Smooth muscle cell (in vitro differentiated cells): Measurements from ENCODE around the gene UMAD1. TPM values are rescaled to one million over a fixed set of nuclear protein-coding genes. Genes with fewer than 3 reads are reported as not detected.

Experiments
- DNase-seq: peaks from one replicate; lab custom pipeline; 2025; ENCODE audit not compliant: unreplicated experiment; lab: John Stamatoyannopoulos, UW
- H2AFZ ChIP-seq: fragments of 200-600 bp; sonication (generic); 2 replicates; pipeline ENCODE4 v1.6.0; 2016; ENCODE audit warnings: antibody characterized with exemption, low read depth, mild to moderate bottlenecking
- H3F3A ChIP-seq: fragments of 200-600 bp; sonication (generic); 2 replicates; pipeline ENCODE4 v1.6.0; 2017; ENCODE audit warnings: antibody characterized with exemption, low read depth
- H3K27ac ChIP-seq: fragments of 200-600 bp; sonication (generic); 2 replicates; pipeline ENCODE4 v1.5.1; 2016; ENCODE audit warnings: low read depth, mild to moderate bottlenecking
- H3K27me3 ChIP-seq: fragments of 200-600 bp; sonication (generic); 2 replicates; pipeline ENCODE4 v1.6.1; 2016; ENCODE audit warnings: low read depth, mild to moderate bottlenecking
- H3K36me3 ChIP-seq: fragments of 200-600 bp; sonication (generic); 2 replicates; pipeline ENCODE4 v1.5.1; 2016; ENCODE audit warnings: low read depth
- H3K4me1 ChIP-seq: fragments of 200-600 bp; sonication (generic); 2 replicates; pipeline ENCODE4 v1.5.1; 2016; ENCODE audit warnings: low read depth
- H3K4me2 ChIP-seq: fragments of 200-600 bp; sonication (generic); 2 replicates; pipeline ENCODE4 v1.6.0; 2016; ENCODE audit warnings: mild to moderate bottlenecking
- H3K4me3 ChIP-seq: fragments of 200-600 bp; sonication (generic); 2 replicates; pipeline ENCODE4 v1.5.1; 2016; ENCODE audit warnings: mild to moderate bottlenecking
- H3K79me2 ChIP-seq: fragments of 200-600 bp; sonication (generic); 2 replicates; pipeline ENCODE4 v1.6.0; 2016; ENCODE audit warnings: low read depth, mild to moderate bottlenecking
- H3K9ac ChIP-seq: fragments of 200-600 bp; sonication (generic); 2 replicates; pipeline ENCODE4 v1.6.0; 2016; ENCODE audit warnings: low read depth
- H3K9me3 ChIP-seq: fragments of 200-600 bp; sonication (generic); replicated peaks from 2 replicates; pipeline ENCODE4 v1.5.1; 2016; ENCODE audit warnings: low read depth
- H4K20me1 ChIP-seq: fragments of 200-600 bp; sonication (generic); 2 replicates; pipeline ENCODE4 v1.6.0; 2016; ENCODE audit warnings: low read depth
- WGBS: methylation state at CpG from one replicate; pipeline ENCODE4 v1.1.7; 2016; ENCODE audit warnings: low lambda C conversion rate; 5-methylcytosine and 5-hydroxymethylcytosine counted together
- polyA plus RNA-seq: library from polyadenylated mRNA; unstranded; fragments of >200 nt; fragmentation: Nextera tagmentation; extraction: Ambion mirVana; gene quantifications from 2 replicates; pipeline ENCODE4 v1.2.1, GENCODE V29; 2016
- total RNA-seq: library from RNA; depleted of rRNA; stranded (reverse); fragments of >200 nt; gene quantifications from 2 replicates; pipeline ENCODE4 v1.2.3, GENCODE V29; 2014
- TF ChIP-seq, protein P1 (sequence below): fragments of 200-600 bp; sonication (generic); IDR thresholded peaks from 2 replicates; pipeline ENCODE4 v1.5.1; 2017; ENCODE audit warnings: borderline replicate concordance, mild to moderate bottlenecking, antibody characterized with exemption; ENCODE audit not compliant: insufficient read depth, poor library complexity, severe bottlenecking

Gene UMAD1
- total and polyA plus RNA-seq, 2 experiments from 2014 or later = 13.7 to 24.3 TPM

DNA sequence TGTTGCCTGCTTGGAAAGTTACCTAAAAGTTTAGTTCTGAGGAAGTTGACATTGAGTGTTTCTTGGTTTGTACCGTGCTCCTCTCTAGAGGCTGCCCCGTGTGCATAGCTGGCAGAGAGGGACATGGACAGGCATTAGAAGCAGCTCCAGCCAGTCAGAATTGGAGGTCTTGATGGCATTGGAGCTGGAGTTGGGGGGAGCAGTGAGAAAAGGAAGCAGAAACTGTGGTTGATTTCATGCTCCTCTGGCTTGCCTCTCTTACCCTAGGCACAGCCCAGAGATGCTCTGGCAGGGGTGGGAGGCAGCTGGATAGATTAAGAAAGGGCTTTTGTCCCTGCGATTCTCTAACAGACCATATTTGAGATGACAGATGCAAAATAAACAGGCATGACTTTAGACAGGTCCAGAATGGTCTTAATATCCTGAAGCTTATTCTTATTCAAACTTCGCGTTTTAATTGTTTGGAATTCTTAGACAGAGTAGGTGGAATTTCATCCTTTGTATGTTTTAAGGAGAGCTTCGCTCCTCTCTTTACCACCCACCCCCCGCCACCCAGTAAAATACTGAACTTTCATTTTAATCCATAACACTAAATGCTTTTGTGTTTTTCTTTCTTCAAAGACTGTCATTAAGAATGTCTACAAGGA, 254.6 kb downstream of the UMAD1 start:
- H4K20me1 ChIP-seq = no peaks in the 10 kb centered on the region
- no peaks in the 10 kb centered on the region for H3F3A ChIP-seq
- no peaks in the 10 kb centered on the region for H3K79me2 ChIP-seq
- 89% methylated on average over 7 of the region's 7 CpGs for WGBS
- no peak overlapping the region for H3K27ac ChIP-seq
- no peak overlapping the region for H3K4me3 ChIP-seq
- no peak overlapping the region for H3K9ac ChIP-seq
- H3K4me1 ChIP-seq = no peaks in the 10 kb centered on the region
- H2AFZ ChIP-seq = no peak overlapping the region
- TF ChIP-seq, protein P1, sequence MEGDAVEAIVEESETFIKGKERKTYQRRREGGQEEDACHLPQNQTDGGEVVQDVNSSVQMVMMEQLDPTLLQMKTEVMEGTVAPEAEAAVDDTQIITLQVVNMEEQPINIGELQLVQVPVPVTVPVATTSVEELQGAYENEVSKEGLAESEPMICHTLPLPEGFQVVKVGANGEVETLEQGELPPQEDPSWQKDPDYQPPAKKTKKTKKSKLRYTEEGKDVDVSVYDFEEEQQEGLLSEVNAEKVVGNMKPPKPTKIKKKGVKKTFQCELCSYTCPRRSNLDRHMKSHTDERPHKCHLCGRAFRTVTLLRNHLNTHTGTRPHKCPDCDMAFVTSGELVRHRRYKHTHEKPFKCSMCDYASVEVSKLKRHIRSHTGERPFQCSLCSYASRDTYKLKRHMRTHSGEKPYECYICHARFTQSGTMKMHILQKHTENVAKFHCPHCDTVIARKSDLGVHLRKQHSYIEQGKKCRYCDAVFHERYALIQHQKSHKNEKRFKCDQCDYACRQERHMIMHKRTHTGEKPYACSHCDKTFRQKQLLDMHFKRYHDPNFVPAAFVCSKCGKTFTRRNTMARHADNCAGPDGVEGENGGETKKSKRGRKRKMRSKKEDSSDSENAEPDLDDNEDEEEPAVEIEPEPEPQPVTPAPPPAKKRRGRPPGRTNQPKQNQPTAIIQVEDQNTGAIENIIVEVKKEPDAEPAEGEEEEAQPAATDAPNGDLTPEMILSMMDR = no peak
- H3K4me2 ChIP-seq = no peak overlapping the region
- H3K36me3 ChIP-seq = no peaks in the 10 kb centered on the region
- H3K27me3 ChIP-seq = no peaks in the 10 kb centered on the region
- H3K9me3 ChIP-seq = no peaks in the 10 kb centered on the region
- no peak for DNase-seq

DNA sequence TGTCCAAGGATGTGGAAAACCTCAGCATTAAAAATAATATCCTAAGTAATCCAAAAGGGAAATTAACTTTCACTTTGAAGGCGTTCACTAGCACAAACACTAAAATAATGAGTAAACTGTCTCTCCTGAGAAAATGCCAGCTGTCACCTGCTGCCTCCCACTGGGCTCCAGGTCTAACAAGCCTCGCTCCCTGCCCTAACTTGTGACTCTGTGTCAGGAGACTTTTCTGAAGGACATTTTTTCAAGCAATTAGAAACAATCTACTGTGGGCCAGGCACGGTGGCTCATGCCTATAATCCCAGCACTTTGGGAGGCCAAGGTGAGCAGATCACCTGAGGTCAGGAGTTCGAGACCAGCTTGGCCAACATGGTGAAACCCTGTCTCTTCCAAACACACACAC, 255.2 kb downstream of the UMAD1 start:
- H3K27ac ChIP-seq = no peak overlapping the region
- no peaks in the 10 kb centered on the region for H3K79me2 ChIP-seq
- WGBS = 91% methylated on average over 4 of the region's 4 CpGs
- no peaks in the 10 kb centered on the region for H3F3A ChIP-seq
- no peak overlapping the region for H2AFZ ChIP-seq
- no peak for DNase-seq
- no peaks in the 10 kb centered on the region for H3K4me1 ChIP-seq
- no peaks in the 10 kb centered on the region for H3K9me3 ChIP-seq
- no peaks in the 10 kb centered on the region for H3K27me3 ChIP-seq
- TF ChIP-seq, protein P1 = no peak
- H3K9ac ChIP-seq = no peak overlapping the region
- no peaks in the 10 kb centered on the region for H4K20me1 ChIP-seq
- H3K4me3 ChIP-seq = no peak overlapping the region
- H3K4me2 ChIP-seq = no peak overlapping the region
- H3K36me3 ChIP-seq = no peaks in the 10 kb centered on the region

DNA sequence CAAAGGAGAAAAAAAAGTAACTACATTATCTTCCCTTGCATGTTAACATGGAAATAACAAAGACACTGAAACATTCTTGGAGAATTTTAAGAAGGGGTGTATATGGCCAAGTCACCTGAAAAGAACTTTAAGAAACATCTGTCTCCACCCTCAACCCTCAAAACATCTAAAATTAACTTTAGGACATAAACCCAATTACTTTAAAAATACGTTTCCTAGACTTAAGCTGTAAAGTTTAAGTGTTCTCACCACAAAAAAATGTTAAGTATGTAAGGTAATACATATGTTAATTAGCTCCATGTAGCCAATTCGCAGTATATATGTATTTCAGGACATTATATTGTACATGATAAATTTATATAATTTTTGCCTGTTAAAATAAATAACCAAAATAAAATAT, 257.0 kb downstream of the UMAD1 start:
- no peak overlapping the region for H3K4me3 ChIP-seq
- H2AFZ ChIP-seq = no peak overlapping the region
- H3K79me2 ChIP-seq = no peaks in the 10 kb centered on the region
- H3K4me1 ChIP-seq = no peaks in the 10 kb centered on the region
- H4K20me1 ChIP-seq = no peaks in the 10 kb centered on the region
- no peaks in the 10 kb centered on the region for H3K36me3 ChIP-seq
- peak overlapping the region; percentile 31 for H3K27ac ChIP-seq
- no peaks in the 10 kb centered on the region for H3K27me3 ChIP-seq
- TF ChIP-seq, protein P1 = no peak
- H3K9me3 ChIP-seq = no peaks in the 10 kb centered on the region
- H3K9ac ChIP-seq = no peak overlapping the region
- H3F3A ChIP-seq = no peaks in the 10 kb centered on the region
- 34% methylated on average over 2 of the region's 2 CpGs for WGBS
- DNase-seq = no peak
- no peak overlapping the region for H3K4me2 ChIP-seq

- Histone ChIP-seq H3K4me3 (no peak overlapping the region), H4K20me1 (no peaks in the 10 kb centered on the region), H3K4me2 (no peak overlapping the region), H3F3A (no peaks in the 10 kb centered on the region), H3K4me1 (no peaks in the 10 kb centered on the region), H3K9me3 (no peaks in the 10 kb centered on the region), H3K36me3 (no peaks in the 10 kb centered on the region), H3K79me2 (no peaks in the 10 kb centered on the region), H3K27me3 (no peaks in the 10 kb centered on the region), H2AFZ (no peak overlapping the region), H3K27ac (no peak overlapping the region), H3K9ac (no peak overlapping the region)
- no peak for DNase-seq
- WGBS = 61% methylated on average over 4 of the region's 4 CpGs
- TF ChIP-seq, protein P1 = no peak
Observed at GRCh38 chr7:7897949-7898515, 257.5 kb downstream of the UMAD1 start.
